Activated CD8-positive, alpha-beta T cell treated with anti-CD3 and anti-CD28 coated beads, Interleukin-2, amount 10 ng/mL, durations not matched to agents 7 days and 5 days (primary cell): ENCODE measurements around the gene ST6GALNAC5. TPM values are rescaled to one million over a fixed set of nuclear protein-coding genes. Genes with fewer than 3 reads are reported as not detected.

ENCODE experiments used
- ATAC-seq: fragments of 150-1000 bp; cut with Tn5 transposase; one replicate; pipeline ENCODE4 v1.10.0; 2021; ENCODE audit warnings: moderate library complexity
- CTCF ChIA-PET: fragments of 350-600 bp; sonication (Branson Sonifier 250); formaldehyde crosslinking; loops from one replicate; lab custom pipeline; 2021; ENCODE audit warnings: antibody characterized with exemption; lab: Charles Lee
- POLR2A ChIA-PET: fragments of 350-600 bp; sonication (Branson Sonifier 250); formaldehyde crosslinking; loops from one replicate; lab custom pipeline; 2021; ENCODE audit warnings: antibody characterized with exemption; lab: Charles Lee
- DNase-seq: peaks from one replicate; pipeline ENCODE4 v3.0.0-alpha.2; 2020
- H3K27ac Mint-ChIP-seq: one replicate; pipeline ENCODE4 v1.8.0; 2021; ENCODE audit warnings: mild to moderate bottlenecking, mixed read lengths
- H3K27me3 Mint-ChIP-seq: one replicate; pipeline ENCODE4 v1.8.0; 2021; ENCODE audit warnings: low read depth, mixed read lengths
- H3K36me3 Mint-ChIP-seq: one replicate; pipeline ENCODE4 v1.8.0; 2021; ENCODE audit warnings: low read depth, mixed read lengths
- H3K4me1 Mint-ChIP-seq: one replicate; pipeline ENCODE4 v1.8.0; 2021; ENCODE audit warnings: low read depth, mixed read lengths
- H3K4me3 Mint-ChIP-seq: one replicate; pipeline ENCODE4 v1.8.0; 2021; ENCODE audit warnings: mild to moderate bottlenecking, mixed read lengths
- H3K9me3 Mint-ChIP-seq: one replicate; pipeline ENCODE4 v1.8.0; 2022; ENCODE audit warnings: mixed read lengths; ENCODE audit not compliant: insufficient read depth
- total RNA-seq, 2 experiments: library from RNA; stranded (reverse); gene quantifications; one replicate each; pipeline ENCODE4 v1.2.3, GENCODE V29; 2021

The ST6GALNAC5 gene
- total RNA-seq, 2 experiments from 2014 or later: not detected

DNA sequence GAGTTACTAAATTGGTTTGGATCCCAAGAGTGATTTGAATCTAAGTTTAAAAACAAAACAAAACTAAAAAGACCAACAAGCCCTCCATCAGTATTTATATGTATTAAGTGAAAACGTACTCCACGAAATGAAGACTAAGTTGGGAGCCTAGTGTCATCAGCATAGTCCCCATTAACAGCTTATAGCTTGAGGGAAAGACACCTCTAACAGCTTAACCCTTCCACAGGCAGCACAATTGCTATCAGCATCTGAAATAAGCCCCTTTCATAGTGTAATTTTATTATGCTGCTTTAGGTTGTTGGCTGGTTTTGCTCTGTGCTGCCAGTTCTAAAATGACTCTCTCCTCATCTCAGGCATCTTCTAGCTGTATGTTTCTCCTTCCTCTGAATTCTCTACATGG is 25.8 kb upstream of the ST6GALNAC5 start:
- Mint-ChIP-seq H3K27me3 (no peaks in the 10 kb centered on the region), H3K9me3 (no peaks in the 10 kb centered on the region), H3K4me3 (no peak overlapping the region), H3K27ac (no peak overlapping the region), H3K36me3 (no peaks in the 10 kb centered on the region), H3K4me1 (peaks cover 3% of the 10 kb centered on the region)
- DNase-seq: no peak
- ChIA-PET POLR2A (no interaction called here), CTCF (no interaction called here)
- no peak for ATAC-seq

DNA sequence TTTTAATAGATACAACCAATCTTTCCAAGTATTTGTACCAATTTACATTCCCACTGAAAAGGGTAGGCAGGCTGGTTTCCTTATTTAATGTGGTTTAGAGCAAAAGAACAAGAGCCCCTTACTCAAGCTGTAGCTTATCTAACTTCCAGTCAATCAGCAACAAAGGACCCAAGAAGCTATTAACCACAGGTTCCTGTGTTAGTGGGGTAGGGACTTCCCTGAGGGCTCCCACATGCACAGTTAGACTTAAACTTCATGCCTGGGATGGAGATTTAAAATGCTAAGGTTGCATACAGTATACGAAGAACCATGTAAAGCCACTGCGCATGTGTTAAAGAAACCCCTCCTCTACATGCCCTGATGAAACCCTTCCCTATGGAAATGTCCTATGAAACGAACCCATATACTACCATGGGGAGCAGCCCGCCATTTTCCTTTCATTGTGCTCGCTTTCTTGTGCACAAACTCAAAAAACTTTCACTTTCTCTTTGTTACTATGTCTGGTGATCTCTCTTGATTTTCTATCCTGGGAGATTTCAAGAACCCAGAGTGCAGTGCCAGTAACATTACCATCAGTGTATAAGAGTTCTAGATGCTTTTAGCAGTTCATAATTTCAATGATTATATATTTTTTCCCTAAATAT is 23.3 kb upstream of the ST6GALNAC5 start:
- ATAC-seq: no peak

DNA sequence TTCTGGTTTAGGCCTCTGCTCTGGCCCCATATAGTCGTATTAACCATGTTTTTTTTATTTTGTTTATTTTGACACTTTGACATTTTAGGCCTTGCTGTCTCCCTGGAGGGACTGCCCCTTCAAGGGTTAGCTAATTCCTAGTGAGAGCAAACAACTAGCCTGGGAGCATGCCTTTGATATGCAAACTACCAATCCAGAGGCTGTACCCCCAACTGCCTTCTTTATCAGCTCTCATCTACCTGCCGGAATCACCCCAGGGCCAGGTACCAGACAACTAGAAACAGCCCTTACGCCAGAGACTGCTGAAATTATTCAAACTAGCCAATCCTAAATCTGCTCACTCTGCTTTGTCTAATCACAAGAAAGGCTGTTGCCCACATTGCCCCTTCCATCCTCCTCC is 13.0 kb upstream of the ST6GALNAC5 start:
- Mint-ChIP-seq H3K36me3 (no peaks in the 10 kb centered on the region), H3K27ac (no peak overlapping the region), H3K9me3 (no peaks in the 10 kb centered on the region), H3K27me3 (peaks cover 5% of the 10 kb centered on the region), H3K4me3 (no peak overlapping the region), H3K4me1 (no peaks in the 10 kb centered on the region)
- DNase-seq (no peak), ATAC-seq (no peak)
- CTCF ChIA-PET: no interaction called here
- POLR2A ChIA-PET: no interaction called here

More for the DNA sequence above, 23.3 kb upstream of the ST6GALNAC5 start:
- ChIA-PET POLR2A (no interaction called here), CTCF (no interaction called here)
- Mint-ChIP-seq H3K9me3 (no peaks in the 10 kb centered on the region), H3K27me3 (no peaks in the 10 kb centered on the region), H3K4me1 (peaks cover 3% of the 10 kb centered on the region), H3K4me3 (peak overlapping the region; percentile 7), H3K27ac (no peak overlapping the region), H3K36me3 (no peaks in the 10 kb centered on the region)
- DNase-seq: no peak

DNA sequence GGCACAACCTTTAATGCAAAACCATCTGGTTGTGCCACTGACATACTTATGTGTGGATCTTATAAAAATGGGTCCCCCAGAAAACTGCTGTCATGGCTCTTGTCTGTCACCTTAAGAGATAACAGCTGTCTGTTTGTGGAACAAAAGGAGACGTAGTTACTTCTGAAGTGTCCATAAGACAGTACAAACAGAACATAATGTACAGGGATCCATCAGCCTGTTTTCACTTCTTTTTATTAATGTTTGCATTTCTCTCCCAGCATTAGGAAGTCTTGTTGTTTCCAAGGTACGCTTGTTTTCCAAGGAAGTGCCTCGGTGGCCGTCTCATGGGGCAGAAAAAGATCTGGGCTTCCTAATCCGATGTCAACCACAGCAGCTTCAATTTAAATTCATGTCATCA is 11.2 kb upstream of the ST6GALNAC5 start:
- no peak for DNase-seq
- CTCF ChIA-PET: no interaction called here
- Mint-ChIP-seq H3K27me3 (peaks cover 5% of the 10 kb centered on the region), H3K36me3 (no peaks in the 10 kb centered on the region), H3K9me3 (no peaks in the 10 kb centered on the region), H3K4me3 (no peak overlapping the region), H3K4me1 (no peaks in the 10 kb centered on the region), H3K27ac (no peak overlapping the region)
- POLR2A ChIA-PET: no interaction called here
- ATAC-seq: no peak

DNA sequence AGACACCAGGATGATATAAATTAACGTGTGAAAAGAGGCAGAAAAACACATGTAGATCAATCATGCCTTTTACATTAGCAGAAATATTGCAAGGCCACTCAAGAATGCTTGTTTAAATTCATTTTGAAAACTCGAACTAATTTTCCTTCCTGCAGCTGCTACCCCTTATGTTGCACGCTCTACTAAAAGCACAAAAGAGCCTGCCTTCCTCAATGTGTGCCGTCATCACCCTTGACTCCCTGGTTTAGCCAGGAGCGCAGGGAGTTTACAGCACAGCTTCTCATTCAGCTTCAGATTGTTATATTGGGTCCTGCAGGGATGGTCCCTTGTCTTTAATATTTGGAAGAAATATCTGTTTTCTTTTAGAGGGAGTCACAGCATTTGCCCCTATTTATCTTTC is 10.1 kb upstream of the ST6GALNAC5 start:
- ChIA-PET POLR2A (no interaction called here), CTCF (no interaction called here)
- ATAC-seq: no peak
- no peaks in the 10 kb centered on the region for H3K9me3 Mint-ChIP-seq
- no peaks in the 10 kb centered on the region for H3K36me3 Mint-ChIP-seq
- no peaks in the 10 kb centered on the region for H3K4me1 Mint-ChIP-seq
- no peak overlapping the region for H3K27ac Mint-ChIP-seq
- peaks cover 5% of the 10 kb centered on the region for H3K27me3 Mint-ChIP-seq
- DNase-seq: no peak
- H3K4me3 Mint-ChIP-seq: no peak overlapping the region

DNA sequence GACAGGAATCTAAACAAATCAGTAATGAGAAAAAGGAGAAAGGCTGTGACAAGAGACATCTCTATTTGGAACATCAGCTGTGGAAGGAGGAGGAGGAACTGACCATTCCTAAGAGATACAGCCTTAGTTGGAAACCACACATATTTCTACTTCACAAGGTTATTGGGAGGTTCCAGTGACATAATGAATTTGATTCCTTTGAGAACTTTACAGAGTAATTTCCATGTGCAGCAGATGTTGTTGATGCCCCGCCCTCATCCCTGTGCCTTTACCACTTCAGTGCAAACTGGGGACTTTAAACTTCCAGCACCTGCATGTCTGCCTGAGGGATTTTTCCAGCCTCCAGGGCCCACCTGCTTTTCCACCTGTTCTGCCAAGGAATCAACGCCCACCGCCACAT is 9.3 kb upstream of the ST6GALNAC5 start:
- POLR2A ChIA-PET: no interaction called here
- Mint-ChIP-seq H3K9me3 (no peaks in the 10 kb centered on the region), H3K36me3 (no peaks in the 10 kb centered on the region), H3K27ac (no peak overlapping the region), H3K27me3 (peaks cover 10% of the 10 kb centered on the region), H3K4me3 (no peak overlapping the region), H3K4me1 (no peaks in the 10 kb centered on the region)
- CTCF ChIA-PET: no interaction called here
- DNase-seq (no peak), ATAC-seq (no peak)

DNA sequence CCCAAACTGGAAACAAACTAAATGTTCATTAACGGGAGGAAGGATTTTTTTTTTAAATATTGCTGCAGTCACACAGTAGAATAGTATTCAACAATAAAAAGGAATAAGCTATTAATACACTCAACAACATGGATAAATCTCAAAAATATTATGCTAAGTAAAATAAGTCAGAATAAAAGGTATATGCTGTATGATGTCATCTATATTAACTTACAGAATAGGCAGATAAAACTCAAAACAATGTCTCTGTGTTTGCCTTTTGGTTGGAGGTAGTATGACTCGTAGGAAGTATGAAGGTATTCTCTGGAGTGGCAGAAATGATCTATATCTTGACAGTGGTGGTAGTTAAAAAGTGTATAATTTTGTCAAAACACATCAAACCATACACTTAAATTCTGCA is 6.1 kb upstream of the ST6GALNAC5 start:
- ATAC-seq: no peak
- DNase-seq: no peak
- CTCF ChIA-PET: no interaction called here
- Mint-ChIP-seq H3K36me3 (no peaks in the 10 kb centered on the region), H3K4me3 (no peak overlapping the region), H3K4me1 (no peaks in the 10 kb centered on the region), H3K9me3 (no peaks in the 10 kb centered on the region), H3K27ac (no peak overlapping the region), H3K27me3 (peaks cover 28% of the 10 kb centered on the region)
- POLR2A ChIA-PET: no interaction called here

DNA sequence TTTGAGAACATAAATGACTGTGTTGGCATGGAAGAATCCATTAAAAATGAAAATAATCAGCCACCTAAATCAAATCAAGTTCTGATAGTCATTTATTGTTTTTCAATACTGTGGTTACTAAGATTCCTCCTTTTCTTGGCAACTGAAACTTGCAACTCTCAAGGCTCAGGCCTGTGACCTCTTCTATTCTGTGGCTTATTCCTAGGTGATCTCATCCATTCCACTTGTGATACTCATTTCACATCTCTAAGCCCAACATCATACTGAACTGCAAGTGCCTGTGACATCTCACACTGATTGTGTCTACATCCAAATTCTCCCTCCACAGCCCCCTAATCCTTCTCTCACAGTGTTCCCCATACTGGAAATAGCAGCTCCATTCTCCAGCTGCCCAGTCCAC is 4.8 kb upstream of the ST6GALNAC5 start:
- POLR2A ChIA-PET: no interaction called here
- no peak for ATAC-seq
- H3K4me3 Mint-ChIP-seq: no peak overlapping the region

DNA sequence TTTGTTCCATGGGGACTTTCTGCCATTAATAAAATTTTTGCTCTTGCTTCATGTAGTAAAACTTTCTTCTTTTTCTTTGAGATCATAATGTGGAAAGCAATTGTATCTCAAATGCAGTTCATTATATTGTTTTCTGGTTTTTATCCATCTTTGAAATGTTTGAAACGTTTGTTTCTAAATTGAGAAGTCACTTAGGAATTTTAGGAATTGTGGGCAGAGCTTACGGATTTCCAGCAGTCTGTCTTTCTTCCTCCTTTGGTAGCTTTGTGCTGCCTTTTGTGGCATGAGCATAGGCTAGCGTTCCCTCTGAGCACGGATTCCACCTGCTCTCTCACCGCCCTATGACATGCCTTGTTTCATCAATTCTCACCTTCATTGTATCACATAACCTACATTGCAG is 2.9 kb upstream of the ST6GALNAC5 start:
- no peak for ATAC-seq
- H3K4me1 Mint-ChIP-seq: peaks cover 5% of the 10 kb centered on the region
- ChIA-PET CTCF (no interaction called here), POLR2A (no interaction called here)
- no peak for DNase-seq
- peaks cover 47% of the 10 kb centered on the region for H3K27me3 Mint-ChIP-seq
- H3K9me3 Mint-ChIP-seq: no peaks in the 10 kb centered on the region
- H3K36me3 Mint-ChIP-seq: no peaks in the 10 kb centered on the region
- no peak overlapping the region for H3K4me3 Mint-ChIP-seq
- H3K27ac Mint-ChIP-seq: no peak overlapping the region

More for the DNA sequence above, 4.8 kb upstream of the ST6GALNAC5 start:
- Mint-ChIP-seq H3K4me1 (no peaks in the 10 kb centered on the region), H3K36me3 (no peaks in the 10 kb centered on the region), H3K27ac (no peak overlapping the region), H3K27me3 (peaks cover 35% of the 10 kb centered on the region), H3K9me3 (no peaks in the 10 kb centered on the region)
- no peak for DNase-seq
- CTCF ChIA-PET: no interaction called here

DNA sequence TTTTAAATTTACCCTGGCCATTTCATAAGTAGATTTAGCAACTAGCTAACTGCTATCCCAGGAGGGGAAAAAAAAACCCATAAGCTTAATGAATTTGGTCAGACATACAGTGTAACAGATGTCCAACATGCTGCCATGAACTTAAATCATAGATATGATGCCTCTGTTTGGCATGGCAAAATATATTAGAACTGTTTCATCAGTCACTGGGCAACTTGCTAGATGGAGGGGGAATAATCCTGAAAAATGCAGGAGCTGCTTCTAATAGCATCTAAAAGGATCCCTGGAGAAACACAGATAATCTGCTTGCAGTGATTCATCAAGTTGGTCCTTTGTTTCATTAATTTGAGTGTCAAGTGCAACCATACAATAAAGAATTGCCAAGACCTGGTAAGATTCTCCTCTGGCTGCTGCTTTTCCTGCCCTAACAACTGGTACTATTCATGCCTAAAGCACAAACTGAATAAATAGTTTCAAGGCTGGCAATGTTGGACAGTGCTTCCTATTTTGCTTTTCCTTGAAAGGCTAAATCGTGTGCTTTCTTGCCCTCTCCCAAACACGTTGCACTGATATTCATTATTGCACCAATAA is 1.5 kb upstream of the ST6GALNAC5 start:
- Mint-ChIP-seq H3K36me3 (no peaks in the 10 kb centered on the region), H3K4me3 (no peak overlapping the region), H3K27me3 (peaks cover 59% of the 10 kb centered on the region), H3K9me3 (no peaks in the 10 kb centered on the region), H3K27ac (no peak overlapping the region), H3K4me1 (peaks cover 5% of the 10 kb centered on the region)
- ATAC-seq (no peak), DNase-seq (no peak)
- CTCF ChIA-PET: no interaction called here
- POLR2A ChIA-PET: no interaction called here

DNA sequence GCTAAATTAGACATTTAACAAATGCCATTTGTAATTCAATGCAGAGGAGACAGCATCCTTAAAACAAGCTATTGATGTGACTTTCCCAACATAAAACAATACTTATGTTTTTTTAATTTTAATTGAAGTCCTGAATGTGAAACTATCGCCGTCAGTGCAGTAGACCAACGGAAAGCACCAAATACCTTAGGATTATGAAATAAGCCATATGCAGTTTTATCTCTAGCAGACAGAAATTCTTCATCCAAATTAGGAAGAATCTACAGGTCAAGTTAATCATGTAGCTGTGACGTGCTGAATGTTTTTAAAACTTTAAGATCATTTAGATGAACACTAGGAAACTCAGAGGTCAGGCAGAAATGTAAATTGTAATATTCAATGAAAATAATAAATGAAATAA is 714 bp upstream of the ST6GALNAC5 start:
- no peaks in the 10 kb centered on the region for H3K9me3 Mint-ChIP-seq
- CTCF ChIA-PET: no interaction called here
- H3K27me3 Mint-ChIP-seq: peaks cover 65% of the 10 kb centered on the region
- H3K36me3 Mint-ChIP-seq: no peaks in the 10 kb centered on the region
- DNase-seq (no peak), ATAC-seq (no peak)
- H3K4me3 Mint-ChIP-seq: no peak overlapping the region
- POLR2A ChIA-PET: no interaction called here
- no peak overlapping the region for H3K27ac Mint-ChIP-seq
- H3K4me1 Mint-ChIP-seq: peaks cover 5% of the 10 kb centered on the region

DNA sequence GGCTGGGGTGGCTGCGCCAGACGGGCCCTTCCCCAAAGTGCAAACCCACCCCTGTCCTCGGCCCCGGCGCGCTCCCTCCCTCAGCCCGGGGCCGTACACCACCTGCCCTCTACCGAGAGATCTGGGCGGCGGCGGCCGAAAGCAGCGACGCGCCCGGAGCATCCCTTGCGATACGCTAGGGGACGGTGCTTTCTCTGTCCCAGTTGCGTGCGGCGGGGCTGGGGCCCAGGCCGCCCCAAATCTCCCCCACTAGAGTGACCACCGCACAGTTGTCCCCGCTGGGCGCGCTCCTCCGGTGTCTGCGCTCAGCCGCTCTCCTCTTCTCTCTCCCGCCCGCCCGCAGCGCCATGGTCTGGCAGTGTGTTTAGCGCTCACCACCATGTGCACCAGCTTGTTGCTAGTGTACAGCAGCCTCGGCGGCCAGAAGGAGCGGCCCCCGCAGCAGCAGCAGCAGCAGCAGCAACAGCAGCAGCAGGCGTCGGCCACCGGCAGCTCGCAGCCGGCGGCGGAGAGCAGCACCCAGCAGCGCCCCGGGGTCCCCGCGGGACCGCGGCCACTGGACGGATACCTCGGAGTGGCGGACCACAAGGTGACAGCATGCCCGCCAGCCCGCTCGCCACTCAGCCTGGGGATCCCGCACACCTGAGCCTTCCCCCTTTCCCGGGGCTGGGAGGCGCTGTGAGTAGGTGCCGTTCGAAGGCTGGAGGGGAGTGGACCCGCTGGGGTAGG is 1.0 kb downstream of the ST6GALNAC5 start:
- H3K9me3 Mint-ChIP-seq: no peaks in the 10 kb centered on the region
- POLR2A ChIA-PET: no interaction called here
- DNase-seq: peak; percentile 24
- CTCF ChIA-PET: no interaction called here
- peak; percentile 87 for ATAC-seq
- H3K27ac Mint-ChIP-seq: no peak overlapping the region
- H3K4me1 Mint-ChIP-seq: peaks cover 5% of the 10 kb centered on the region
- H3K4me3 Mint-ChIP-seq: peak overlapping the region; percentile 62
- no peaks in the 10 kb centered on the region for H3K36me3 Mint-ChIP-seq
- H3K27me3 Mint-ChIP-seq: peaks cover 69% of the 10 kb centered on the region
